ENCODE measurements around the gene ATP6V1A. TPM values are rescaled to one million over a fixed set of nuclear protein-coding genes. Genes with fewer than 3 reads are reported as not detected.

ATP6V1A gene
- total RNA-seq, 1 experiment from 2014 or later, result 43.8 TPM

GRCh38 chr3:113730550-113730949 is 16.3 kb upstream of the ATP6V1A start:
- no peaks in the 10 kb centered on the region for H3F3A ChIP-seq (ENCODE audit: low read length, unreplicated experiment)
- intact Hi-C loops (cut with micrococcal nuclease), result no loop called here
- BruUV-seq (replicated peaks), result no TSS peak
- H3K9me2 ChIP-seq (replicated peaks; ENCODE audit: low read length), result no peaks in the 10 kb centered on the region
- peaks cover 26% of the 10 kb centered on the region; the same call in 1 of the 2 replicates for H3K36me3 ChIP-seq (ENCODE audit: low read depth, low read length)
- DNase-seq (no peak), ATAC-seq (no peak)
- ChIA-PET POLR2A (ENCODE audit: unreplicated experiment) (no interaction called here), CTCF (no interaction called here)
- no peak overlapping the region for H2AFZ ChIP-seq (ENCODE audit: low read length)
- peaks cover 72% of the 10 kb centered on the region for H4K20me1 ChIP-seq (ENCODE audit: low read length)
- H3K27me3 ChIP-seq (ENCODE audit: low read length), result no peaks in the 10 kb centered on the region
- no peaks in the 10 kb centered on the region for H3K4me1 ChIP-seq (ENCODE audit: insufficient read depth, low read length)
- H3K4me3 ChIP-seq (ENCODE audit: low read length), result no peak overlapping the region
- no peaks in the 10 kb centered on the region for H3K9me3 ChIP-seq (ENCODE audit: low read length)
- H3K27ac ChIP-seq (ENCODE audit: low read length), result no peak overlapping the region
- TF ChIP-seq EZH2 (IDR thresholded peaks at IDR 0.05; ENCODE audit: low read length, unreplicated experiment) (no peak), CTCF (conservative IDR thresholded peaks at IDR 0.05; ENCODE audit: low read depth, low read length) (no peak), EZH2phosphoT487 (IDR thresholded peaks at IDR 0.05; ENCODE audit: borderline replicate concordance, low read length) (no peak)
- H3K79me2 ChIP-seq (ENCODE audit: low read length), result peaks cover 99% of the 10 kb centered on the region
- no peak overlapping the region for H3K9ac ChIP-seq (ENCODE audit: low read length)
- no peak overlapping the region for H3K4me2 ChIP-seq (ENCODE audit: low read length)

- Histone ChIP-seq H3K27ac (ENCODE audit: low read length) (no peak overlapping the region), H3K4me1 (ENCODE audit: insufficient read depth, low read length) (no peaks in the 10 kb centered on the region), H3K9me2 (replicated peaks; ENCODE audit: low read length) (no peaks in the 10 kb centered on the region), H4K20me1 (ENCODE audit: low read length) (peaks cover 76% of the 10 kb centered on the region), H3K27me3 (ENCODE audit: low read length) (no peaks in the 10 kb centered on the region), H3F3A (ENCODE audit: low read length, unreplicated experiment) (peaks cover under 1% of the 10 kb centered on the region), H3K4me2 (ENCODE audit: low read length) (no peak overlapping the region), H2AFZ (ENCODE audit: low read length) (no peak overlapping the region), H3K4me3 (ENCODE audit: low read length) (no peak overlapping the region), H3K9ac (ENCODE audit: low read length) (no peak overlapping the region), H3K36me3 (ENCODE audit: low read depth, low read length) (peaks cover 27% of the 10 kb centered on the region; the same call in 1 of the 2 replicates), H3K79me2 (ENCODE audit: low read length) (peaks cover 99% of the 10 kb centered on the region), H3K9me3 (ENCODE audit: low read length) (no peaks in the 10 kb centered on the region)
- TF ChIP-seq CTCF (conservative IDR thresholded peaks at IDR 0.05; ENCODE audit: low read depth, low read length), result no peak
- no peak for TF ChIP-seq EZH2 (IDR thresholded peaks at IDR 0.05; ENCODE audit: low read length, unreplicated experiment)
- no peak for TF ChIP-seq EZH2phosphoT487 (IDR thresholded peaks at IDR 0.05; ENCODE audit: borderline replicate concordance, low read length)
- BruUV-seq (replicated peaks), result no TSS peak
- DNase-seq, result no peak
- ATAC-seq, result no peak
- CTCF ChIA-PET, result no interaction called here
- intact Hi-C loops (cut with micrococcal nuclease), result no loop called here
- POLR2A ChIA-PET (ENCODE audit: unreplicated experiment), result interaction anchor here (0.5 kb wide), 1 partner anchor 19 kb away, joined by 13 read pairs; no protein-coding TSS in a partner anchor
These were observed 15.1 kb upstream of the ATP6V1A start for GRCh38 chr3:113731694-113732093.

- intact Hi-C loops (cut with micrococcal nuclease), result loop anchor here (1.0 to 2.0 kb wide), 4 partner anchors 9 to 177 kb away; no protein-coding TSS in a partner anchor
- ChIA-PET CTCF (interaction anchor here (0.5 to 1.7 kb wide), 7 partner anchors 9 to 247 kb away, joined by 3 to 17 read pairs (median 6); partner anchors contain the start of gene NAA50), POLR2A (ENCODE audit: unreplicated experiment) (interaction anchor here (0.5 to 0.6 kb wide), 3 partner anchors 9 to 69 kb away, joined by 4 to 6 read pairs (median 4); no protein-coding TSS in a partner anchor)
- Histone ChIP-seq H3K27me3 (ENCODE audit: low read length) (no peaks in the 10 kb centered on the region), H3K79me2 (ENCODE audit: low read length) (peaks cover 99% of the 10 kb centered on the region), H3F3A (ENCODE audit: low read length, unreplicated experiment) (peaks cover 4% of the 10 kb centered on the region), H4K20me1 (ENCODE audit: low read length) (peaks cover 89% of the 10 kb centered on the region), H3K9me2 (replicated peaks; ENCODE audit: low read length) (no peaks in the 10 kb centered on the region), H3K4me2 (ENCODE audit: low read length) (peak overlapping the region; percentile 7; the same call in 1 of the 2 replicates), H3K4me1 (ENCODE audit: insufficient read depth, low read length) (no peaks in the 10 kb centered on the region), H3K27ac (ENCODE audit: low read length) (no peak overlapping the region), H3K36me3 (ENCODE audit: low read depth, low read length) (peaks cover 14% of the 10 kb centered on the region; the same call in 1 of the 2 replicates), H3K9ac (ENCODE audit: low read length) (no peak overlapping the region), H2AFZ (ENCODE audit: low read length) (no peak overlapping the region), H3K4me3 (ENCODE audit: low read length) (no peak overlapping the region), H3K9me3 (ENCODE audit: low read length) (no peaks in the 10 kb centered on the region)
- TF ChIP-seq EZH2phosphoT487 (IDR thresholded peaks at IDR 0.05; ENCODE audit: borderline replicate concordance, low read length) (no peak), CTCF (conservative IDR thresholded peaks at IDR 0.05; ENCODE audit: low read depth, low read length) (peak; percentile 83)
- no TSS peak for BruUV-seq (replicated peaks)
- peak; percentile 77 for ATAC-seq
- DNase-seq, result peak; percentile 85
These were observed 10.2 kb upstream of the ATP6V1A start for GRCh38 chr3:113736548-113737089.

Measured in PC-3 (cell line).